Activated T-helper 2 cell treated with anti-CD3 and anti-CD28 coated beads, Interferon-gamma antibody, Interleukin-2, Interleukin-4, amounts not matched to agents 10 μg/mL and 5 μg/mL and 100 μg/mL, durations not matched to agents 14 hours and 24 hours and 36 hours (primary cell): Measurements from ENCODE around the gene CYP2C19. TPM values are rescaled to one million over a fixed set of nuclear protein-coding genes. Genes with fewer than 3 reads are reported as not detected.

Experiments used
- DNase-seq: peaks from one replicate; pipeline ENCODE4 v3.0.0; 2021; ENCODE audit warnings: low spot score
- H3K27ac Mint-ChIP-seq: one replicate; pipeline ENCODE4 v1.8.0; 2021; ENCODE audit warnings: mixed read lengths
- H3K27me3 Mint-ChIP-seq: one replicate; pipeline ENCODE4 v1.8.0; 2021; ENCODE audit warnings: low read depth, mixed read lengths
- H3K36me3 Mint-ChIP-seq: one replicate; pipeline ENCODE4 v1.8.0; 2021; ENCODE audit warnings: low read depth, mixed read lengths
- H3K4me1 Mint-ChIP-seq: one replicate; pipeline ENCODE4 v1.8.0; 2021; ENCODE audit warnings: low read depth, mixed read lengths
- H3K4me3 Mint-ChIP-seq: one replicate; pipeline ENCODE4 v1.8.0; 2021; ENCODE audit warnings: low read depth, mild to moderate bottlenecking, moderate library complexity, mixed read lengths
- H3K9me3 Mint-ChIP-seq: one replicate; pipeline ENCODE4 v1.8.0; 2021; ENCODE audit warnings: mixed read lengths
- intact Hi-C: fragments of 100-400 bp; cut with micrococcal nuclease; formaldehyde crosslinking; loops from one replicate; pipeline ENCODE4 v1.15.1; 2023
- total RNA-seq: library from RNA; stranded (reverse); gene quantifications from 2 replicates; pipeline ENCODE4 v1.2.3, GENCODE V29; 2022

CYP2C19 gene
- total RNA-seq, 1 donor from 2014 or later = not detected

DNA sequence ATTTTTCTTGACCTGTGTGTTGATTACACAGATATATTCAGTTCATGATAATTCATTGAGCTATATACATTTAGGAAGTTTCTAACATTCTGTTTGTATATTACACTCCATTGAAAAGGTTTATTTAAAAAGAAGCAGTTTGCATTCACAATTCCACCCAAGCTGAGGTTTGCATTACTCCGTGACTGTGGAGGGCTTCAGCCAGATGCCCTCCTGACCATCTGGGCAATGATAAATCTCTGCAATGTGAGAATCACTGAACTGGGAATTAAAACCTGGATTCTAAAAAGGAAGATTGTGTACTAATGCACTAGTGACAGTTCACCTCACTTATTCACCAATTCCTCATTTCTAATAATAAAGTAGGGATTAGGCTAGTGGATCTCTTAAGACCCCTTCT is 139.6 kb downstream of the CYP2C19 start:
- no peak overlapping the region for H3K4me3 Mint-ChIP-seq
- H3K9me3 Mint-ChIP-seq = peaks cover 3% of the 10 kb centered on the region
- no peaks in the 10 kb centered on the region for H3K36me3 Mint-ChIP-seq

DNA sequence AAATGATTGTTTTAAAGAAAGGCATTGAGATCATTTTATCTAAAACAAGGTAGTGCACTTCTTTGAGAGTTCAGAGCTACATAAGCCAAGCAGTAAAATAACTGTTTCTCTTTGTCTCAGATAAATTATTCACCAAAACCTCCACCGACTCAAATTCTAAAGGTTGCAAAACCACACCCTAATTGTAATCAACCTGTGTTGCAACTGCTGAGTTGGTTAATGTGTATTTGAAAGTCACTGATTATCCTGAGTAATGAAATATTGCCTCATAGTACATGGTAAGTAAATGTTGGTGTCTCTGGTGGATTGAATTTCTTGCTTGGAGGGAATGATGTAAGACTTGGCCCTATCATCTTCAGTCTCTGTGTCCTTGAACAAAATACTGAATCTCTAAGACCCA is 140.1 kb downstream of the CYP2C19 start:
- Mint-ChIP-seq H3K27me3 (no peaks in the 10 kb centered on the region), H3K27ac (no peak overlapping the region), H3K36me3 (no peaks in the 10 kb centered on the region), H3K4me1 (no peaks in the 10 kb centered on the region), H3K4me3 (no peak overlapping the region), H3K9me3 (peaks cover 3% of the 10 kb centered on the region)
- intact Hi-C loops = no loop called here
- DNase-seq = no peak

More for the DNA sequence above, 139.6 kb downstream of the CYP2C19 start:
- H3K27me3 Mint-ChIP-seq = no peaks in the 10 kb centered on the region
- H3K4me1 Mint-ChIP-seq = no peaks in the 10 kb centered on the region
- DNase-seq = no peak
- no peak overlapping the region for H3K27ac Mint-ChIP-seq
- intact Hi-C loops = no loop called here

Other genes starting within 250 kb of the CYP2C19 start
- 224 and 230 TPM in 2 replicates for gene HELLS, start 216.9 kb upstream of the CYP2C19 start, total RNA-seq
- gene CYP2C18, start 79.0 kb upstream of the CYP2C19 start, total RNA-seq = 0.57 and 0.64 TPM in 2 replicates
- not detected in 2 replicates for gene CYP2C9, start 176.0 kb downstream of the CYP2C19 start, total RNA-seq